ENCODE data around the gene FOXO4.

The FOXO4 gene

DNA sequence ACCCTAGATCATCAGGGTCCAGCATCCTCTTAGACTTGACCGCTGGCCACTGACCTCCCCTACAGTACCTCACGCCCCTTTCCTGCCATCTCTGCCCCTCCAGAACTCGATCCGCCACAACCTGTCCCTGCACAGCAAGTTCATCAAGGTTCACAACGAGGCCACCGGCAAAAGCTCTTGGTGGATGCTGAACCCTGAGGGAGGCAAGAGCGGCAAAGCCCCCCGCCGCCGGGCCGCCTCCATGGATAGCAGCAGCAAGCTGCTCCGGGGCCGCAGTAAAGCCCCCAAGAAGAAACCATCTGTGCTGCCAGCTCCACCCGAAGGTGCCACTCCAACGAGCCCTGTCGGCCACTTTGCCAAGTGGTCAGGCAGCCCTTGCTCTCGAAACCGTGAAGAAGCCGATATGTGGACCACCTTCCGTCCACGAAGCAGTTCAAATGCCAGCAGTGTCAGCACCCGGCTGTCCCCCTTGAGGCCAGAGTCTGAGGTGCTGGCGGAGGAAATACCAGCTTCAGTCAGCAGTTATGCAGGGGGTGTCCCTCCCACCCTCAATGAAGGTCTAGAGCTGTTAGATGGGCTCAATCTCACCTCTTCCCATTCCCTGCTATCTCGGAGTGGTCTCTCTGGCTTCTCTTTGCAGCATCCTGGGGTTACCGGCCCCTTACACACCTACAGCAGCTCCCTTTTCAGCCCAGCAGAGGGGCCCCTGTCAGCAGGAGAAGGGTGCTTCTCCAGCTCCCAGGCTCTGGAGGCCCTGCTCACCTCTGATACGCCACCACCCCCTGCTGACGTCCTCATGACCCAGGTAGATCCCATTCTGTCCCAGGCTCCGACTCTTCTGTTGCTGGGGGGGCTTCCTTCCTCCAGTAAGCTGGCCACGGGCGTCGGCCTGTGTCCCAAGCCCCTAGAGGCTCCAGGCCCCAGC, 5.2 kb downstream of the FOXO4 start:
- DNase-seq: no peak

DNA sequence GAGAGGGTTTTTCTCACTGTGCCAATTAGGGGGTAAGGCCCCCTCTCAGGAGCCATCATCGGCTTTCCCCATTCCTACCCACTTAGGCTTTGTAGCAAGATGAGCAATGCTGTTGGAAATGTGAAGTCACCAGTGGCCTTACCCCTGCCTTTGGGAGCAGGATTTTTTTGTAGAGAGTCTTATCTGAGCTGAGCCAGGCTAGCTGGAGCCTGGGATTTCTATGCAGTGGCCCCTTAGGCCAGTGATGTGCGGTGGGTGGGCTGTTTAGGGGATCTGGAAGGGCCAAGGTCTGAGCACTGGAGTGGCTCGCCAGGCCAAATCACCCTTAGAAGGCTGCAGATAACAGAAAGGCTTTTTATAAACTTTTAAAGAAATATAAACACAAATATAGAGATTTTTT, 6.6 kb downstream of the FOXO4 start:
- DNase-seq: no peak

DNA sequence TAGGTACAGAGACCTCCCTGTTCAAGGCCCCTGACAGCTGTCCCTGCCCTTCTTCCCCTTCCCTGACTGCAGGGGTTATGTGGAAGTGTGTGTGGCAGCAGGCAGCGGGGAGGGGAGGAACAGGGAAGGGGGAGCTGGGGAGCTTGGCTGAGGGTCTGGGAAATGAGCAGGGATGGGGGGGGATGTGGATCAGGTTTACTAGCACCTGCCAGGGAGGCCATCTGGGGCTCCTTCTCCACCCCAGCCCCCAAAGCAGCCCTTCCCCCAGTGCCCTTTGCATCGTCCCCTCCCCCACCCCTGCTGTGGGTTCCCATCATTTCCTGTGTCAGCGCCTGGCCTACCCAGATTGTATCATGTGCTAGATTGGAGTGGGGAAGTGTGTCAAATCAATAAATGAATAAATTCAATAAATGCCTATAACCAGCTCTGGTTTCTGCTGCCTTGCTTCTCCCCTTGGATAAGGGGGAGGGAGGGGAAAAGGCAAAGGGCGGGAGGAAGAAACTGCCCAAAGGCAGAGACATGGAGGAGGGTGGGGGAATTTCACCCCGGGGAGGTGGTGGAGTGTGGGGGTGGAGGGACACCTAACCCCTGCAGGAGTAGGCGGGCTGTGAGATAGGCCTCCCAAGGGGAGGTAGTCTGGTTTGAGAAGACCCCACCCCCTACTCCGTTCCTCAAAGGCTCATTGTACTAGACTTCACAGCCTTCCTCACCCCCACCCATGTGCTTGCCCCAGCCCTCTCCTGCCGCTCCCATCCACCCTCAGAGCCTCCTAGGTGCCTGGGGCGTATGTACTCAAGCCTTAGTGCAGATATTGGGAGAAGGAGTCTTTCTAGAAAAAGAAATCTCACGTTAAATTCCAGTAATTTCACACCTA, 7.7 kb downstream of the FOXO4 start:
- peak in 1 of 2 experiments; percentile 6 for DNase-seq

DNA sequence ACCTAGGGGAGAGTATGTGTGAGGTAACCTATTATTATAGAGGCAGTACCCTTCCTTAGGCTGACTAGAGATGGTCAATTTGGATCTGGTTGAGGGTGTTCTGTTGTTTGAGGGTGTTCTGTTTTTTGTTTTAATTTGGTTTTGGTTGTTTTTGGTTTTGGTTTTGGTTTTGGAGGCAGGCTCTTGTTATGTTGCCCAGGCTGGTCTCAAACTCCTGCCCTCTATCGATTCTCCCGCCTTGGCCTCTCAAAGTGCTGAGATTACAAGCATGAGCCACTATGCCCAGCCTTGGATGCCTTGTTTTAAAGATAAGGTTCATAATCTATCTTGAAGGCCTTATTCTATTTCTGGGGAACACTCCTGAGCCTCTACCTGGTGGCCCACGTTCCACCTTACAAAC, 10.0 kb downstream of the FOXO4 start:
- no peak for DNase-seq

DNA sequence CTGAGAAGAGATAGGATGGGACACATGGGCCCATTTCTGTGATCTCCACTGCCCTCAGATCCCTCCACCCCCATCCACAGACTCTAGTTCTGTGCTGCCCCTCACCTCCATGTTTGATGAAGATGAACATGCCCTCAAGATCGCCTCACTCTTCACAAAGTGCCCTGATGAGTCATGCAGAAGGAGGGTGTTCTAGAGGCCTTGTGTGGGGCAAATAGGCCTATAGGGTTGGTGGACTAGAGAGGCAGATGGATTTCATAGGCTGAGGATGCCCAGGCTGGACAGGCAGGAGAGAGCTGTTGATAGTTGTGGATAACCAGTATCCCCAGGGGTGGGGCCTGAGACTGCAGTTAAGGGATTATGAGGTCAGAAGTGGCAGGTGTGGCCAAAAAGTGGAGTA, 10.8 kb downstream of the FOXO4 start, which contains the start of gene CXorf65:
TSS of gene CXorf65 (minus strand) at position 314 of the 400 bp plus-strand sequence. CDS start at position 130, 184 bp downstream.
- DNase-seq: no peak

DNA sequence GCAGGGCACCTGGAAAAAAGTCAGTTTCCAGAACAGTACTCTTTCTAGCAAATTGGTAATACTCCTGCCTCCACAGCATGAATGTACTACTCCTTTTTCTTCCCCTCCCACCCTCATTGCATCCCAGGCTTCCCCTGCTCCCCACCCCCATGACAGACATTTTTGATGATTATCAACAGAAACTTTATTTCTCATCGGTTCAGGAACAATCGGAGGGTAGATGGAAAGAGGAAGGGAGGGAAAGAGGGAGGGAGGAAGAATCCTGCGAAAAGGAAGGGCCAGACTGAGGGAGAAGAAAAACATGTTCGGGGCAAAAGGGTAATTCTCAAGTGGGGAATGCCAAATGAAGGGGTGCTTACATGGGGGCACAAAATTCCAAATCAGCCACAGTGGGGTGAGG, 11.6 kb downstream of the FOXO4 start:
- DNase-seq: no peak

DNA sequence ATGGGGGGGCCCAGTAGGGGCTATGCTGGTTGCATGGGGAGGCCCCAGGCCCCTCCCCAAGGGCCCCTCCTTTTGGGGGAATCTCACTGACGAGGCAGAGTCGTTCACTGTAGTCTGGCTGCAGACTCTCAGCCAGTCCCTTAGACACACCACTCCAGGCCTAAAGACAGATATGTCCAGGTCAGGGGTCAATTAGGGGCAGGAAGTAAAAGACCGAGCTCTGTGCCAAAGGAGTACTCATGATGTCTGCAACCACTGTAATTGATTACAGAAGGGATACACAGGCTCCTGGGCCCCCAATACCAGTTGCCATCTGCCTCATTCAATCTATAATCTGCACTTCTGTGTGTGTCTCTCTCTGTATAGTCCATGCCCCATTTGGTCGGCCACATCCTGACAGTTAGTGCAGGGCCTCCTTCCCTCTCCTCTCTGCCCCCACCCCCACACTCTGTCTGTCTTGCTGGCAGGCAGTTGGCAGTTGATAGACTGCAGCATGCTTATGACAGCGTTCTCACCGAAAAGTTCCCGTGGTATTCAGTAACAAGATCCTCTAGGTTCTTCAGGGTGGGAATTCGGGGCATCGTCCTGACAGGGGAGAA, 12.2 kb downstream of the FOXO4 start:
- DNase-seq: peak; percentile 45 to 54

DNA sequence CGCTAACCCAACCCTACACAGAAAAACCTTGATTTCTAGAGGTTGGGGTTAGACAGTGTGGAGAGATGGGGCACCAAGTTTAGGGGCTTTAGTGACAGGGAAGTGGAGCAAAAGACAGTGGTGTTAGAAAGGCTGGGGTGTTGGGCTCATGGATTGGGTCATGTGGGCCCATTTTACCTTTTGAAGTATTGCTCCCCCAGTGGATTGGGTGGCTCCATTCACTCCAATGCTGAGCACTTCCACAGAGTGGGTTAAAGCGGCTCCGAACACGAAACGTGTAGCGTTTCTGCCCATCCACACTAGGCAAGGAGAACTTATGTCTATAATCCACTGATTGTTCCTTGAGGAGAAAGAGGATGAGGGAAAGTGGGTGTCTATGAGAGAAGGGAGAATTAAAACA, 13.4 kb downstream of the FOXO4 start:
- DNase-seq: no peak

DNA sequence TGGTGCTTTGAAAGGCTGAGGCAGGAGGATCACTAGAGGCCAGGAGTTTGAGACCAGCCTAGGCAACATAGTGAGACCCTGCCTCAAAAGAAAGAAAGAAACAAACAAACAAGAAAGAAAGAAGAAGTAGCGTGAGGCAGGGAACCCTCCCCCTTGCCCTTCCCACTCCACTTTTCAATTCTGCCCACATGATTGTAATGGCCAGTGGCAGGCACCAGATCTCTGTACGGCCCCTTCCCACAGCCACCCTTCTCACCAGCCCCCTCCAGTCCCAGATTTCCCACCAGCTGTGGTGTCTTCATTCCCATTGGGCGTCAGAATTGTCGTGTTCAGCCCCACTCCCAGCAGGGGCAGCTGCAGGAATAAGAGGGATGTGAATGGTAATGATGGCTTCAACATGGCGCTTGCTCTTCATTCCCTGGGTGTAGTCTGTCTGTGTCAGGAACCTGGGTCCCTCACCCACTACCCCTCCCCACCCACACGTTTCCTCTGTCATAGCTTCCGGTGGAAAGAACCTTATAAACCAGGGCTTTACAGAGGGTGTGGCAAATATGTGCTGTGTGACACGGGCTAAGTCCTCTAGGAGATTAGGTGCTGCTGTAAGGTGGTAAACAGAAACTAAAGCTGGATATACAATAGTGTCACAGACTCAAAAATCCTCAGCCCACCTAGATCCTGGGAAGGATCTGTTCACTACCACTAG, 15.6 kb downstream of the FOXO4 start, which contains the start of gene IL2RG:
TSS of gene IL2RG (minus strand) at position 437 of the 703 bp plus-strand sequence. CDS start at position 399, 38 bp downstream.
- peak; percentile 7 to 31 for DNase-seq

DNA sequence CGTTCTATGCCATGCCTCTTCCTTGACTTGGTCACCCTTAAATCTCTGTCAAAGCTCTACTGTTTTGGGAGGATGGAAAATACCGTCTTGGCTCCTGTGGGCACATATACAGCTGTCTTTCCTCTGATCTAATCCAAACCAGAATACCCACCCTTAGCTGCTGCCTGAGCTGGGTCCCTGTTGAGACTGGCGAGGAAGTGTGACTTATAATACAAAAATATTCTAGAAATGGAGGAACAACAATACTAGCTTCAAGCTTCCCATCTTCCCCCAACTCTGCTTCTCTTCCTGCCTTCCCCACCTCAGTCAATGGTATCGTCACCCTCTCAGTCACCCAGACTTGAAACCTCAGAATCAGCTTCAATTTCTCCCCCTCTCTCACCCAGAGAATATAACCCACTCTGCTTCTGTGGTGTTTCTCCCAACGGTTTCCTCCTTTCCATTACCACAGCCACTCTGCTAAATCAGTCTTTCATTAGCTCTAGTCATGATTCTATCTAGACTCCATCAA, 16.3 kb downstream of the FOXO4 start:
- DNase-seq: no peak

DNA sequence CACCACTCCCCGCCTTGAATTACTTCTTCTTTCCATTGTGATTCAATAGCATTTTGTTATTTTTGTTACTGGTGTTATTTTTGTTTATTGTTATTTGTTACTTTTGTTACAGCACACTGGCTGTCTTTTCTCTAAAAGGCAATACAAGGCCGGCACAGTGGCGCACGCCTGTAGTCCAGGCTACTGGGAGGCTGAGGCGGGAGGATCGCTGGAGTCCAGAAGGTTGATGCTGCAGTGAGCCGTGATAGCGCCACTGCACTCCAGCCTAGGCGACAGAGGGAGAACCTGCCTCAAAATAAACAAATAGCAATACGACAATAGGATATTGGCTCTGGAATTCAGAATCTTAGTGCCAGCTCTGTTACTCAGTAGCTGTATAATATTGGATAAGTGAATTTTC, 21.7 kb downstream of the FOXO4 start:
- DNase-seq: no peak

DNA sequence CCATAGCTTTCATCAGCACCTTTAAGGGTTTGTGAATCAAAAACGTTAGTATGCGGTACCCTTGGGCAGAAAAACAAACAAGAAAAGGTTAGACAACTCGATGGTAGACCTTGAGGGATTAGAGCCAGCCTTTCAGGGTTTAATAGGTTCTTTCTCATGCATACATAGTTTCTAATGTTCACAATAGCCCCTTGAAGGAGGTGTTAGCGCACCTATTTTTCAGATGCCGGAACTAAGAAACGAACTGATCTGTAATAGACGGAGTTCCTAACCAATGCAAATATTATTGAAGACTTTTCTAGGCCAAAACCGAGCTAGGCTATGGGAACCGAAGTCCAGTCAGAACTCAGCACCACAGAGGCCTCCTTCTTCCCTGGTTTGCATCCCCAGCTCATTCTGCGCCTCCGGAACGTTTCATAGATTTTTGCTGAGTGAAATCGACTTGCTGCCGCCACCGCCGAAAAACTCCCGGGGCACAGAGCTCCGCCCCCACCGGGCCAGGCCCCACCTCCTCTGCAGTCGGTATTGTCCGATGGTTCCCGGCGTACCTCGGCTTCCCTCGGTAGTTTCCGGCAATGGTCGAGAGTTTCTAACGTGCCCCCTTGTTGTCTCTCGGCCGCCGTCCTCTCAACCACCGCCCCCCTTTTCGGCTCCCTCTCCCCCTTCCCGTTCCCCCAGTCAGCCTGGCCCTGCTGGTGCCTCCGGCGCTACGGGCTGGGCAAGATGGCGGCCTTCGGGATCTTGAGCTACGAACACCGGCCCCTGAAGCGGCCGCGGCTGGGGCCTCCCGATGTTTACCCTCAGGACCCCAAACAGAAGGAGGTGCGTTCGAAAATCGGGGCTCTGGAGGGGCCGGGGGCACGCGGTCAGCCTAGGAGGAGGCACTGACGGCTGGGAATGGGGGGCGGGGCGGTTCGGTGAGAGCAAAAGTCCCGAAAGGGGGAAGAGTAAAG, 22.7 kb downstream of the FOXO4 start, which contains the start of gene MED12:
TSS of gene MED12 (plus strand) at position 565 of the 953 bp plus-strand sequence. CDS start at position 724, 159 bp downstream.
- peak; percentile 26 to 39 for DNase-seq

DNA sequence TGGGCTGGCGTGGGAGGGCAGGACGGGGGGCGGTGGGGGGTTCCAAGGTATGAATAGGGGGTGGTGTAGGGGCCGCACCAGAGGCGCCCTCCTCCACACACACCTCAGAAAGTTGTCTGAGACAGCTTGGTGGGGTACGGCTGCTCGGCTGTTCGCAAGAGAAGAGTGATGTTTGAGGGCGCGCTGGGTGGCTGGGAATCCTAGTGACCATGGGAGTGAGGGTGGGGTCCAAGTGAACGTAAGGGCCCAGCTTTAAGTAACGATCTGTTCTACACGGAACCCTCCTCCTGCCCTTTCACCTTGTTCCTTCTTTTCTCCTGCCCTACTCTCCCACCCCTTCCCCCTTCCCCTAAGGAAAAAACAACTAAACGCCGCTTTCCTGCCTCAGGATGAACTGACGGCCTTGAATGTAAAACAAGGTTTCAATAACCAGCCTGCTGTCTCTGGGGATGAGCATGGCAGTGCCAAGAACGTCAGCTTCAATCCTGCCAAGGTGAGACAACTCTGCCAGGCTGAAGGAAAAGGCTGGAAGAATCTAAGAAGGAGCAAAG, 23.4 kb downstream of the FOXO4 start:
- no peak for DNase-seq

DNA sequence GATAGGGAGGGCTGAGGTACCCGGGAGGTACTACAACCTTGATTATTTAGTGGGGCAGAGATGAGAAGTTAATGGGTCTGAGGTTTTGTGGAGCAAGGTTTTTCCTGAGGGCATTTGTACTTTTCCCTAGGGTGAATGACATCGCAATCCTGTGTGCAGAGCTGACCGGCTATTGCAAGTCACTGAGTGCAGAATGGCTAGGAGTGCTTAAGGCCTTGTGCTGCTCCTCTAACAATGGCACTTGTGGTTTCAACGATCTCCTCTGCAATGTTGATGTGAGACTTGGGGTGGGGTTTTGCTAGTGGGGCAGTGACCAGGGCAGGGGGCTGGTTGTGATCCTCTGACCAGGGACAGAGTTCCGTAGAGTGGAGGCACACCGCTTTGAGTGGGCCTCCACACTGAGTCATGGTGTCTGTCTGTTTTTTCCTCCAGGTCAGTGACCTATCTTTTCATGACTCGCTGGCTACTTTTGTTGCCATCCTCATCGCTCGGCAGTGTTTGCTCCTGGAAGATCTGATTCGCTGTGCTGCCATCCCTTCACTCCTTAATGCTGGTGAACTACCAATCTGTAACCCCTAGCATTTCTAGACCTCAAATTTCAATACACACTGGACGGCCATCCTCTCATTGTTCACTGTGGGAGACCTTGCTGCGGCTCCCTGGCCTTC, 32.6 kb downstream of the FOXO4 start:
- no peak for DNase-seq

DNA sequence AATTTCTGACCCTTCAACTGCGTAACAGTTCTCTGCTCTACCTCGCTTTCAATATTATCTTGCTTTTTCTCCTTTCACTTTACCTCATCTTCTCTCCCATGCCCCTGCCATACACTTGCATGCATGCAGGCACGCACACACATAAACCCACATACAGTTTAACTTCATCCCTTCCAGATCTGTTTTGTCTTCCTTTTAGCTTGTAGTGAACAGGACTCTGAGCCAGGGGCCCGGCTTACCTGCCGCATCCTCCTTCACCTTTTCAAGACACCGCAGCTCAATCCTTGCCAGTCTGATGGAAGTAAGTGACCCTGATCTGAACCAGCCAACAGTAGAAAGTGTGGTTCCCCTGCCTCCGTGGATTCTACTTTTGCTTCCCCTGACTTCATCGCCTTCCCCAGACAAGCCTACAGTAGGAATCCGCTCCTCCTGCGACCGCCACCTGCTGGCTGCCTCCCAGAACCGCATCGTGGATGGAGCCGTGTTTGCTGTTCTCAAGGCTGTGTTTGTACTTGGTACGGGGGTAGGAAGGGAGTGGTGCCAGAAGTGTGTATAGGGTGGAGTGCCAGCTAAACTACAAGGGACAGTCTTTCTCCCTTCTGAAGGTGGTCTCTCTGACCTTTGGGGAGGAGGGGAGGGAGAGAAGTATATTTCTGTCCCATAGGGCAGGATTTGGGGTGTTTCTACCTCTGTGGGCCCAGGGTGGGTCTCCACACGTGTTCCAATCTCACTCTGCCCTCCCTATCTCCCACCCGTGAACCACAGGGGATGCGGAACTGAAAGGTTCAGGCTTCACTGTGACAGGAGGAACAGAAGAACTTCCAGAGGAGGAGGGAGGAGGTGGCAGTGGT, 33.5 kb downstream of the FOXO4 start:
- peak; percentile 24 to 47 for DNase-seq

DNA sequence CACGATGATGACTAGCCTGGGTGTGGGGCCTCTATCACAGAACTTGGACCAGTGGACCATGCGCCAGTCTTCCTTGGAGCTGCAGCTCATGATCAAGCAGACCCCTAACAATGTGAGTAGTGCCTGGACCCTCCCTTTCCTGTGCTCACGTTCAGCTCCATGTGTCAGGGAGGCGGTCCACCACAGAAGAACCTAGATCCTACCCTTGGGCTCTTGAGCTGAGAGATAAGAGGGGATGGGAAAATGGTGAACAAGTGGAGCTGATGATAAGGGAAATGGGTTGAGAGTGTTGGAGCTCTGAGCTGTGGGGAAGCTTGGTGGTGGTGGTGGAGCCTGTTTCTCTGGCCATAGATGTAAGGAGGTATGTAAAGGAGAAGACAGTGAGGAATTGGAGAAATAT, 35.9 kb downstream of the FOXO4 start:
- no peak for DNase-seq

DNA sequence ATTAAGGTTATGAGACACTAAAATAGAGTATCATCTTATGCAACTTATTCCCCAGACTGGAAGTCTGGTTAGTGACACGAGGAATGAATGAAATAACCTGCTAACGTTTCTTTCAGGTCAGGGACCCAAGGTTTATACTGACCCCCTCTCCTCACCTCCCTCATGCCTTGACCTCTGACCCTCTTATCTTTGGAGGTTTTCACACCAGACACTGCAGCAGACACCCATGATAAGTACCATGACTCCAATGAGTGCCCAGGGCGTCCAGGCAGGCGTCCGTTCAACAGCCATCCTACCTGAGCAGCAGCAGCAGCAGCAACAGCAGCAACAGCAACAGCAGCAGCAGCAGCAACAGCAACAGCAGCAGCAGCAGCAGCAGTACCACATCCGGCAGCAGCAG, 44.8 kb downstream of the FOXO4 start:
- DNase-seq: no peak

DNA sequence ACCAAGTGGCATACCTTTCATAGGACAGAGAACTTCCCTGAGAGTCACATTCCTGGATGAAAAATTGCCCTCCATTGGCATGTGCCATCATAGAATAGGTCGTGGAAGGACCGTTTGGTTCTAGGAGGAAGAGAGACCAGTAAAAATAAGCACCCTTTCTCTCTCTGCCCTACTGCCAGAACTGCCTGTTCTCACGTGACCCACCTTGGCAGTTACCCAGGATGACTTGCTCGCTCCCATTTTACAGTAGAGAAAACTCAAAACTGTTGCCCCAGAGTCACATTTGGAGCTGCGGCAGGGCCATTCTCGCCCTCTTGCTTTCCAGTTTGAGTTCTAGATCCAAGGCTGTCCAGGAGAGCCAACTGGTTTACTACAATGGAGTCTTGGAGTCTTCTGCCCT, 47.9 kb downstream of the FOXO4 start:
- DNase-seq: no peak

DNA sequence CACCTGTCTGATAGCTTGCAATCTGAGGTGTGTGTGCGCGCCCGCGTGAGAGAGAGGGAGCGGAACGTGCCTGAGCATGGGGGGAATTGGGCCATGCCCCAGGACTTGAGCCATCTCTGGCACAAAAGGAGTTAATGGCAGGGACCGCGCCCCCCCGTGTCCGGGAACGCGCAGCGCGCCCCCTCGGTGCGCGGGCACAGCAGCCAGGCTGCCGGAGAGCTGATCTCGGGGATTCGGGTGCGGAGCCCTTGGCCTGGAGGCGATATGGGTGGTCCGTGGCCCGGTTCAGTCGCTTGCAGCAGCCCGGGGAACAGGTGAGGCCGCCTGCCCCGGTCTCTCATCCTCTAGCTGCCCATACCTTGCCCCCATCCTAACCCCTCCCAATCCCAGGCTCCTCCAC, 49.0 kb downstream of the FOXO4 start, which contains the start of gene NLGN3:
TSS of gene NLGN3 (plus strand) at position 191 of the 400 bp plus-strand sequence. CDS start 2,909 bp downstream, outside the sequence.
- DNase-seq: no peak
